HCT116 (cell line): Measurements from ENCODE around the gene ASCL2. TPM values are rescaled to one million over a fixed set of nuclear protein-coding genes. Genes with fewer than 3 reads are reported as not detected.
"Not testable (repeated sequence)": the region's sequence is repeated elsewhere in the genome, so short reads cannot be mapped to it uniquely, and the experiment has no call there.

Experiments used
- ATAC-seq: fragments of 200-7000 bp; cut with Tn5 transposase; 2 replicates; pipeline ENCODE4 v1.9.1; 2020; ENCODE audit warnings: mild to moderate bottlenecking, moderate library complexity
- BruUV-seq: library from RNA; stranded (reverse); fragments of 400-500 nt; replicated peaks from 2 replicates; lab custom pipeline; 2021; lab: Mats Ljungman, UMichigan
- CTCF ChIA-PET: fragments of 300-600 bp; sonication (Branson Sonifier 250); formaldehyde crosslinking; loops from one replicate; lab custom pipeline; 2021; ENCODE audit warnings: antibody characterized with exemption; lab: Charles Lee
- POLR2A ChIA-PET: fragments of 300-600, 350-600 bp; sonication (Branson Sonifier 250); formaldehyde crosslinking; loops from one replicate; lab custom pipeline; 2021; ENCODE audit warnings: antibody characterized with exemption; lab: Charles Lee
- RAD21 ChIA-PET, 2 experiments: fragments of 300-600 bp; sonication (Branson Sonifier 250); formaldehyde crosslinking; loops; one replicate each; lab custom pipeline; 2023; ENCODE audit warnings: low total read pairs in 2 of 2; ENCODE audit not compliant: uncharacterized antibody in 2 of 2, unreplicated experiment in 2 of 2, low non-redundant PET in 1 of 2; lab: Charles Lee
- DNase-seq: peaks from one replicate; pipeline ENCODE4 v3.0.0-alpha.2; 2010; ENCODE audit warnings: low read depth, low spot score
- H2AFZ ChIP-seq: fragments of 200-600 bp; shearing (Covaris generic), sonication (generic); 2 replicates; pipeline ENCODE4 v1.6.1; 2017; ENCODE audit warnings: low read depth, mixed run types, mixed read lengths, antibody characterized with exemption, low read length; ENCODE audit not compliant: poor library complexity, severe bottlenecking
- H3K27ac ChIP-seq: 2 replicates; pipeline ENCODE4 v1.5.1; 2012; ENCODE audit warnings: low read depth, low read length
- H3K27me3 ChIP-seq: fragments of 200-600 bp; sonication (generic); 2 replicates; pipeline ENCODE4 v1.6.1; 2016; ENCODE audit warnings: mixed run types, low read length, mixed read lengths; ENCODE audit not compliant: insufficient read depth
- H3K36me3 ChIP-seq, 2 experiments: fragments of 200-500 bp in 1 of 2; fragments of 200-600 bp in 1 of 2; sonication (Bioruptor generic) in 1 of 2; sonication (generic) in 1 of 2; 2 replicates each; pipeline versions ENCODE4 v1.5.1 to v1.6.1; 2014 to 2016; ENCODE audit warnings: low read length in 2 of 2, inconsistent platforms in 1 of 2, mixed read lengths in 1 of 2, mixed run types in 1 of 2; ENCODE audit not compliant: insufficient read depth in 2 of 2, control insufficient read depth in 1 of 2
- H3K4me1 ChIP-seq, 2 experiments: fragments of 200-600 bp in 1 of 2; sonication (generic) in 1 of 2; 2 replicates each; pipeline versions ENCODE4 v1.5.1 to v1.6.1; 2012 to 2017; ENCODE audit warnings: low read length in 2 of 2, inconsistent platforms in 1 of 2, mild to moderate bottlenecking in 1 of 2, mixed read lengths in 1 of 2, mixed run types in 1 of 2, moderate library complexity in 1 of 2; ENCODE audit not compliant: insufficient read depth in 2 of 2, control insufficient read depth in 1 of 2
- H3K4me2 ChIP-seq: fragments of 200-600 bp; sonication (generic); 2 replicates; pipeline ENCODE4 v1.6.1; 2017; ENCODE audit warnings: mixed run types, low read length, mixed read lengths
- H3K4me3 ChIP-seq, 2 experiments: fragments of 200-600 bp in 1 of 2; sonication (generic) in 1 of 2; replicated peaks in 1 of 2; 2 replicates each; pipeline ENCODE4 v1.5.1; 2011 to 2016; ENCODE audit warnings: low read length in 2 of 2, control low read depth in 1 of 2, low read depth in 1 of 2, mild to moderate bottlenecking in 1 of 2, mixed read lengths in 1 of 2, mixed run types in 1 of 2
- H3K79me2 ChIP-seq: fragments of 200-600 bp; sonication (generic); 2 replicates; pipeline ENCODE4 v1.6.1; 2017; ENCODE audit warnings: mild to moderate bottlenecking, mixed run types, low read length, moderate library complexity, mixed read lengths; ENCODE audit not compliant: insufficient read depth
- H3K9ac ChIP-seq: fragments of 200-600 bp; sonication (generic); 2 replicates; pipeline ENCODE4 v1.6.1; 2016; ENCODE audit warnings: low read length, mixed read lengths
- H3K9me2 ChIP-seq: fragments of 200-600 bp; sonication (generic), shearing (Covaris generic); 2 replicates; pipeline ENCODE4 v1.6.1; 2017; ENCODE audit warnings: mixed run types, mild to moderate bottlenecking, moderate library complexity; ENCODE audit not compliant: insufficient read depth
- H3K9me3 ChIP-seq, 2 experiments: fragments of 200-500 bp in 1 of 2; fragments of 200-600 bp in 1 of 2; sonication (Bioruptor generic) in 1 of 2; sonication (generic) in 1 of 2; 2 replicates each; pipeline ENCODE4 v1.6.1; 2014 to 2017; ENCODE audit warnings: low read length in 2 of 2, mixed read lengths in 2 of 2, inconsistent platforms in 1 of 2, low read depth in 1 of 2, mild to moderate bottlenecking in 1 of 2, mixed run types in 1 of 2, moderate library complexity in 1 of 2; ENCODE audit not compliant: control insufficient read depth in 1 of 2, insufficient read depth in 1 of 2
- H4K20me1 ChIP-seq: fragments of 200-600 bp; sonication (generic), shearing (Covaris generic); 2 replicates; pipeline ENCODE4 v1.6.1; 2017; ENCODE audit warnings: mixed run types, mild to moderate bottlenecking, moderate library complexity; ENCODE audit not compliant: insufficient read depth
- POLR2A ChIP-seq: IDR thresholded peaks from 2 replicates; pipeline ENCODE4 v1.7.0; 2011; ENCODE audit warnings: borderline replicate concordance; ENCODE audit not compliant: insufficient read depth, insufficient read length; ENCODE audit errors: extremely low read depth
- REST ChIP-seq: IDR thresholded peaks from 2 replicates; pipeline ENCODE4 v1.6.1; 2012; ENCODE audit warnings: low read depth
- intact Hi-C: fragments of 100-400 bp; cut with micrococcal nuclease; formaldehyde crosslinking; loops from 2 replicates; pipeline ENCODE4 v1.10.0; 2022
- total RNA-seq: library from RNA; stranded (reverse); gene quantifications from one replicate; pipeline ENCODE4 v1.2.1, GENCODE V29; 2021; ENCODE audit not compliant: unreplicated experiment

Gene ASCL2
- total RNA-seq, 1 experiment from 2014 or later, result not detected

GRCh38 chr11:2237457-2238238 lies 32.7 kb downstream of the ASCL2 start:
- Histone ChIP-seq H3K4me3 (no peak overlapping the region), H3K4me1 (no peaks in the 10 kb centered on the region), H3K79me2 (no peaks in the 10 kb centered on the region), H3K27ac (no peak overlapping the region), H3K9ac (no peak overlapping the region), H3K4me2 (no peak overlapping the region), H3K27me3 (no peaks in the 10 kb centered on the region), H3K36me3 (no peaks in the 10 kb centered on the region), H2AFZ (no peak overlapping the region), H3K9me3 (peaks cover 0 to 4% of the 10 kb centered on the region in 2 experiments; a peak in 2 of 4 replicates), H3K9me2 (no peaks in the 10 kb centered on the region), H4K20me1 (no peaks in the 10 kb centered on the region)
- ATAC-seq (no peak), DNase-seq (no peak)
- ChIA-PET CTCF (no interaction called here), POLR2A (no interaction called here), RAD21 (no interaction called here)
- intact Hi-C loops, result no loop called here
- TF ChIP-seq REST, result no peak
- TF ChIP-seq POLR2A, result no peak
- BruUV-seq, result no TSS peak

GRCh38 chr11:2236381-2237134 lies 33.8 kb downstream of the ASCL2 start:
- H3K27me3 ChIP-seq, intact Hi-C loops, POLR2A ChIA-PET, H3K9me3 ChIP-seq, ATAC-seq, H3K9me2 ChIP-seq, H4K20me1 ChIP-seq, H3K79me2 ChIP-seq, H3K36me3 ChIP-seq, H3K27ac ChIP-seq, H3K4me2 ChIP-seq, DNase-seq, RAD21 ChIA-PET, H3K4me1 ChIP-seq, CTCF ChIA-PET, H2AFZ ChIP-seq, BruUV-seq, H3K4me3 ChIP-seq, H3K9ac ChIP-seq: not testable (repeated sequence)
